ENCODE results near the gene MT1HL1. TPM values are rescaled to one million over a fixed set of nuclear protein-coding genes. Genes with fewer than 3 reads are reported as not detected.
"Not testable (repeated sequence)": the region's sequence is repeated elsewhere in the genome, so short reads cannot be mapped to it uniquely, and the experiment has no call there.

Gene MT1HL1
- total RNA-seq, 2 donors from 2014 or later = not detected

GRCh38 chr1:236990052-236990445, 14.2 kb downstream of the MT1HL1 start:
- H3K4me1 ChIP-seq = no peaks in the 10 kb centered on the region
- no peak overlapping the region for H3K9ac ChIP-seq (ENCODE audit: low read depth in 2 of 2, low read length in 2 of 2)
- no peak for TF ChIP-seq CTCF (IDR thresholded peaks at IDR 0.05)
- no peak overlapping the region for H3K4me3 ChIP-seq
- intact Hi-C loops (cut with DNase I) = no loop called here
- H3K9me3 ChIP-seq = no peaks in the 10 kb centered on the region
- no peaks in the 10 kb centered on the region for H3K36me3 ChIP-seq
- H3K27ac ChIP-seq = no peak overlapping the region
- H3K27me3 ChIP-seq = no peaks in the 10 kb centered on the region
- no peak for DNase-seq

GRCh38 chr1:236989290-236990051, 14.8 kb downstream of the MT1HL1 start:
- Histone ChIP-seq H3K4me3 (no peak overlapping the region), H3K27ac (no peak overlapping the region), H3K4me1 (no peaks in the 10 kb centered on the region), H3K27me3 (no peaks in the 10 kb centered on the region), H3K9me3 (no peaks in the 10 kb centered on the region), H3K36me3 (no peaks in the 10 kb centered on the region), H3K9ac (ENCODE audit: low read depth in 2 of 2, low read length in 2 of 2) (no peak overlapping the region)
- DNase-seq = no peak
- TF ChIP-seq CTCF (IDR thresholded peaks at IDR 0.05) = no peak
- intact Hi-C loops (cut with DNase I) = no loop called here

GRCh38 chr1:236983818-236984217, 20.4 kb downstream of the MT1HL1 start:
- Histone ChIP-seq H3K4me1 (no peaks in the 10 kb centered on the region), H3K9ac (ENCODE audit: low read depth in 2 of 2, low read length in 2 of 2) (no peak overlapping the region), H3K4me3 (no peak overlapping the region), H3K27ac (no peak overlapping the region), H3K27me3 (no peaks in the 10 kb centered on the region), H3K9me3 (no peaks in the 10 kb centered on the region), H3K36me3 (no peaks in the 10 kb centered on the region)
- no peak for TF ChIP-seq CTCF (IDR thresholded peaks at IDR 0.05)
- intact Hi-C loops (cut with DNase I) = no loop called here
- DNase-seq = no peak

GRCh38 chr1:236982380-236982779, 21.9 kb downstream of the MT1HL1 start:
- Histone ChIP-seq H3K36me3 (no peaks in the 10 kb centered on the region), H3K4me1 (no peaks in the 10 kb centered on the region), H3K27me3 (no peaks in the 10 kb centered on the region), H3K27ac (no peak overlapping the region), H3K4me3 (no peak overlapping the region), H3K9me3 (no peaks in the 10 kb centered on the region), H3K9ac (ENCODE audit: low read depth in 2 of 2, low read length in 2 of 2) (no peak overlapping the region)
- no peak for TF ChIP-seq CTCF (IDR thresholded peaks at IDR 0.05)
- no peak for DNase-seq
- intact Hi-C loops (cut with DNase I) = no loop called here

- H3K9me3 ChIP-seq; H3K27ac ChIP-seq; H3K4me3 ChIP-seq; H3K9ac ChIP-seq (ENCODE audit: low read depth in 2 of 2, low read length in 2 of 2); H3K36me3 ChIP-seq; intact Hi-C loops (cut with DNase I); H3K27me3 ChIP-seq; DNase-seq; H3K4me1 ChIP-seq: not testable (repeated sequence)
Observed at GRCh38 chr1:236981431-236981830, 22.8 kb downstream of the MT1HL1 start.

- no peaks in the 10 kb centered on the region for H3K36me3 ChIP-seq
- intact Hi-C loops (cut with DNase I) = no loop called here
- H3K4me1 ChIP-seq = no peaks in the 10 kb centered on the region
- H3K27ac ChIP-seq = no peak overlapping the region
- no peak for DNase-seq
- no peak for TF ChIP-seq CTCF (IDR thresholded peaks at IDR 0.05)
- H3K27me3 ChIP-seq = no peaks in the 10 kb centered on the region
- H3K4me3 ChIP-seq = no peak overlapping the region
- no peak overlapping the region for H3K9ac ChIP-seq (ENCODE audit: low read depth in 2 of 2, low read length in 2 of 2)
- H3K9me3 ChIP-seq = no peaks in the 10 kb centered on the region
Observed at GRCh38 chr1:236980673-236981072, 23.6 kb downstream of the MT1HL1 start.
